Mammary epithelial cell (primary cell): ENCODE measurements around the gene ORC6.

Experiments
- EZH2 ChIP-seq: IDR thresholded peaks from 2 replicates; pipeline ENCODE4 v1.6.1; 2012; ENCODE audit warnings: low read length, inconsistent platforms, borderline replicate concordance
- TF ChIP-seq, protein P1 (sequence below), 2 donors: IDR thresholded peaks in 1 of 2; conservative IDR thresholded peaks in 1 of 2; 2 replicates each; pipeline ENCODE4 v1.5.1; 2011 to 2012; ENCODE audit warnings: inconsistent platforms in 2 of 2, low read length in 2 of 2, mild to moderate bottlenecking in 2 of 2, control low read depth in 1 of 2, low read depth in 1 of 2; ENCODE audit not compliant: insufficient read depth in 1 of 2; ENCODE audit errors: extremely low read depth in 1 of 2

DNA sequence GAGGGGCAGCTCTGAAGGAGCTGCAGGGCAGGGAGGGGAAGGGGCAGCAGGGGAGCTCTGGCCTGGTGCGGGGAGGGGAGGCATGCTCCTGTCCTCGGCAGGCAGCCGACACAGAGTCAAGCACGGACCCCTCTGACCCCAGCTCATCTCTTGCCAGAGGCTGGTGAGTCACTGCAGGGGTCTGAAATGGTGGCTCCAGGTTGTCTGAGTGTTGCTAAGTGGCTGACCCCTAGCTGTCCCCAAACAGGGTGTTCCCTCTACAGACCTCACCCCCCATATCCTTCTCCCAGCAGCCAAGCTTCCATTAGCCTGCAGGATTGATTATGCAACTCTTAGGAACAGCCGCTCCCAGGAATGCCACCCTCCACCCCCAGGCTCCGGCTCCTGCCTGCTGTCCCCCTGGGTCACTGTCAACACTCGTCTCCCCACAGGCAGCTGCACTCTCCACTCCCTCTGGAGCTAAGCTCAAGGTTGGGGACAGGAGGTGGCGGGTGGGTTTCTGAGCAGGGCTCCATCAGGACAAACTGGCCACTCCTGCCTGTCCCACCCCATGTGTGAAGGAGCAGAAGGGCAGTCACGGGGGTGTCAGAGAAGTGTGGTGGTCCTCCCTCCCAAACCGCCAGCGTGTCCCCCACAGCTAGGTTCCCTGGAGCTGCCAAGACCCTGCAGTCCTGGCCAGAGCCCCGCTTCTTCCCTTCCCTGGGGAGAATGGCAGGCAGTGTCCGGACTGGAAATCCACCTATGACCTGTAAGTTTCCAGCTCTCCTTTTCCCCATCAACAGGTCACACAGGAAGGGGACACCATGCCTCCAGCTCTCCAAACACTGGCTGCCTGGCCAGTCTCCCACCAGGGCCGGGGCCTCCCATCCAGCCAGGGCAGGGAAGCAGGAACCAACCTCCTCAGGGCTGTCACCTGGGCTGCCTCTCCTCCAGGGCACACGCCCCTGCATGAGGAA lies 57.6 kb downstream of the ORC6 start:
- TF ChIP-seq, protein P1, sequence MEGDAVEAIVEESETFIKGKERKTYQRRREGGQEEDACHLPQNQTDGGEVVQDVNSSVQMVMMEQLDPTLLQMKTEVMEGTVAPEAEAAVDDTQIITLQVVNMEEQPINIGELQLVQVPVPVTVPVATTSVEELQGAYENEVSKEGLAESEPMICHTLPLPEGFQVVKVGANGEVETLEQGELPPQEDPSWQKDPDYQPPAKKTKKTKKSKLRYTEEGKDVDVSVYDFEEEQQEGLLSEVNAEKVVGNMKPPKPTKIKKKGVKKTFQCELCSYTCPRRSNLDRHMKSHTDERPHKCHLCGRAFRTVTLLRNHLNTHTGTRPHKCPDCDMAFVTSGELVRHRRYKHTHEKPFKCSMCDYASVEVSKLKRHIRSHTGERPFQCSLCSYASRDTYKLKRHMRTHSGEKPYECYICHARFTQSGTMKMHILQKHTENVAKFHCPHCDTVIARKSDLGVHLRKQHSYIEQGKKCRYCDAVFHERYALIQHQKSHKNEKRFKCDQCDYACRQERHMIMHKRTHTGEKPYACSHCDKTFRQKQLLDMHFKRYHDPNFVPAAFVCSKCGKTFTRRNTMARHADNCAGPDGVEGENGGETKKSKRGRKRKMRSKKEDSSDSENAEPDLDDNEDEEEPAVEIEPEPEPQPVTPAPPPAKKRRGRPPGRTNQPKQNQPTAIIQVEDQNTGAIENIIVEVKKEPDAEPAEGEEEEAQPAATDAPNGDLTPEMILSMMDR (conservative IDR thresholded peaks at IDR 0.05 in 1 of 2, IDR thresholded peaks at IDR 0.05 in 1 of 2; ENCODE audit: extremely low read depth in 1 of 2, insufficient read depth in 1 of 2, low read depth in 1 of 2, low read length in 2 of 2) = no peak
- no peak for TF ChIP-seq EZH2
